K562 (cell line): ENCODE data around the gene ST6GALNAC6. TPM values are rescaled to one million over a fixed set of nuclear protein-coding genes. Genes with fewer than 3 reads are reported as not detected.

Source experiments
- HNRNPL ChIP-seq: fragments of 200-400 bp; formaldehyde crosslinking; IDR thresholded peaks from 2 replicates; pipeline ENCODE4 v1.6.1; 2017; ENCODE audit warnings: low read depth, mild to moderate bottlenecking, low read length
- MLLT1 ChIP-seq, 2 experiments: fragments of 450-650 bp; IDR thresholded peaks; 2 replicates each; pipeline ENCODE4 v1.6.1; 2016
- SMAD4 ChIP-seq: fragments of 250-450 bp; sonication (Bioruptor Pico); conservative IDR thresholded peaks from 2 replicates; pipeline ENCODE4 v1.8.0; 2021; ENCODE audit warnings: inconsistent platforms, mild to moderate bottlenecking, moderate library complexity
- ZNF583 ChIP-seq: fragments of 250-450 bp; sonication (Bioruptor Pico); IDR thresholded peaks from 2 replicates; pipeline ENCODE4 v1.4.0; 2020
- polyA plus RNA-seq, 8 experiments: library from polyadenylated mRNA; depleted of rRNA in 4 of 8; stranded (reverse) in 5 of 8; unstranded in 3 of 8; fragments of >200 nt; fragmentation: Nextera tagmentation in 2 of 8; fragmentation: Illumina TruSeq in 1 of 8; extraction: Ambion mirVana in 2 of 8; extraction: Trizol in 1 of 8; gene quantifications; 2 replicates each; pipeline versions ENCODE4 v1.2.1 to v1.2.3, GENCODE V29; 2011 to 2014; ENCODE audit warnings: inconsistent platforms in 1 of 8, missing spikeins in 1 of 8
- total RNA-seq, 7 experiments: library from RNA; depleted of rRNA in 6 of 7; stranded (reverse); fragments of >200 nt in 6 of 7; fragmentation: Illumina TruSeq in 2 of 7; extraction: Trizol in 2 of 7; gene quantifications; 2 replicates each; pipeline versions ENCODE4 v1.2.1 to v1.2.3, GENCODE V29; 2011 to 2021; ENCODE audit warnings: low replicate concordance in 1 of 7
- TF ChIP-seq, protein P1 (sequence below): fragments of 450-650 bp; IDR thresholded peaks from 2 replicates; pipeline ENCODE4 v1.6.1; 2016; ENCODE audit warnings: low read depth
- TF ChIP-seq, protein P2 (sequence below): IDR thresholded peaks from 2 replicates; pipeline ENCODE4 v1.6.1; 2016; ENCODE audit warnings: missing genetic modification characterization, missing compliant biosample characterization

Gene ST6GALNAC6
- total and polyA plus RNA-seq, 9 of the 15 experiments (the other 6 are each of a cell fraction or from before 2014, with no cell fraction given) = 0.13 to 23.0 (median 14.5) TPM

GRCh38 chr9:127925959-127926905 lies 26.8 kb upstream of the ST6GALNAC6 start (continued):
- TF ChIP-seq, protein P1, sequence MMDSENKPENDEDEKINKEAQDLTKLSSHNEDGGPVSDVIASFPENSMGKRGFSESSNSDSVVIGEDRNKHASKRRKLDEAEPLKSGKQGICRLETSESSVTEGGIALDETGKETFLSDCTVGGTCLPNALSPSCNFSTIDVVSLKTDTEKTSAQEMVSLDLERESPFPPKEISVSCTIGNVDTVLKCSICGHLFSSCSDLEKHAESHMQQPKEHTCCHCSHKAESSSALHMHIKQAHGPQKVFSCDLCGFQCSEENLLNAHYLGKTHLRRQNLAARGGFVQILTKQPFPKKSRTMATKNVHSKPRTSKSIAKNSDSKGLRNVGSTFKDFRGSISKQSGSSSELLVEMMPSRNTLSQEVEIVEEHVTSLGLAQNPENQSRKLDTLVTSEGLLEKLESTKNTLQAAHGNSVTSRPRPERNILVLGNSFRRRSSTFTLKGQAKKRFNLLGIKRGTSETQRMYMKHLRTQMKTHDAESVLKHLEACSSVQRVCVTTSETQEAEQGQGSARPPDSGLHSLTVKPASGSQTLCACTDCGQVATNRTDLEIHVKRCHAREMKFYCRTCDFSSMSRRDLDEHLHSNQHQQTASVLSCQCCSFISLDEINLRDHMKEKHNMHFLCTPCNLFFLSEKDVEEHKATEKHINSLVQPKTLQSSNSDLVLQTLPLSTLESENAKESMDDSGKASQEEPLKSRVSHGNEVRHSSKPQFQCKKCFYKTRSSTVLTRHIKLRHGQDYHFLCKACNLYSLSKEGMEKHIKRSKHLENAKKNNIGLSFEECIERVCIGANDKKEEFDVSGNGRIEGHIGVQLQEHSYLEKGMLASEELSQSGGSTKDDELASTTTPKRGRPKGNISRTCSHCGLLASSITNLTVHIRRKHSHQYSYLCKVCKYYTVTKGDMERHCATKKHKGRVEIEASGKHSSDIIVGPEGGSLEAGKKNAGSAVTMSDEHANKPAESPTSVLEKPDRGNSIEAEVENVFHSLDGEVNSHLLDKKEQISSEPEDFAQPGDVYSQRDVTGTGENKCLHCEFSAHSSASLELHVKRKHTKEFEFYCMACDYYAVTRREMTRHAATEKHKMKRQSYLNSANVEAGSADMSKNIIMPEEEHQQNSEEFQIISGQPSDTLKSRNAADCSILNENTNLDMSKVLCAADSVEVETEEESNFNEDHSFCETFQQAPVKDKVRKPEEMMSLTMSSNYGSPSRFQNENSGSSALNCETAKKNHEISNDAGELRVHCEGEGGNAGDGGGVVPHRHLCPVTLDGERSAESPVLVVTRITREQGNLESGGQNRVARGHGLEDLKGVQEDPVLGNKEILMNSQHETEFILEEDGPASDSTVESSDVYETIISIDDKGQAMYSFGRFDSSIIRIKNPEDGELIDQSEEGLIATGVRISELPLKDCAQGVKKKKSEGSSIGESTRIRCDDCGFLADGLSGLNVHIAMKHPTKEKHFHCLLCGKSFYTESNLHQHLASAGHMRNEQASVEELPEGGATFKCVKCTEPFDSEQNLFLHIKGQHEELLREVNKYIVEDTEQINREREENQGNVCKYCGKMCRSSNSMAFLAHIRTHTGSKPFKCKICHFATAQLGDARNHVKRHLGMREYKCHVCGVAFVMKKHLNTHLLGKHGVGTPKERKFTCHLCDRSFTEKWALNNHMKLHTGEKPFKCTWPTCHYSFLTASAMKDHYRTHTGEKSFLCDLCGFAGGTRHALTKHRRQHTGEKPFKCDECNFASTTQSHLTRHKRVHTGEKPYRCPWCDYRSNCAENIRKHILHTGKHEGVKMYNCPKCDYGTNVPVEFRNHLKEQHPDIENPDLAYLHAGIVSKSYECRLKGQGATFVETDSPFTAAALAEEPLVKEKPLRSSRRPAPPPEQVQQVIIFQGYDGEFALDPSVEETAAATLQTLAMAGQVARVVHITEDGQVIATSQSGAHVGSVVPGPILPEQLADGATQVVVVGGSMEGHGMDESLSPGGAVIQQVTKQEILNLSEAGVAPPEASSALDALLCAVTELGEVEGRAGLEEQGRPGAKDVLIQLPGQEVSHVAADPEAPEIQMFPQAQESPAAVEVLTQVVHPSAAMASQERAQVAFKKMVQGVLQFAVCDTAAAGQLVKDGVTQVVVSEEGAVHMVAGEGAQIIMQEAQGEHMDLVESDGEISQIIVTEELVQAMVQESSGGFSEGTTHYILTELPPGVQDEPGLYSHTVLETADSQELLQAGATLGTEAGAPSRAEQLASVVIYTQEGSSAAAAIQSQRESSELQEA = peak; percentile 32; the same call in 1 of the 2 replicates
- TF ChIP-seq MLLT1 (IDR thresholded peaks at IDR 0.05) = peak in 1 of 2 experiments; percentile 42; a peak in 1 of 4 replicates
- TF ChIP-seq ZNF583 (CRISPR knock-in tag) = no peak
- no peak for TF ChIP-seq HNRNPL
- TF ChIP-seq SMAD4 (CRISPR knock-in tag) = no peak
- TF ChIP-seq, protein P2, sequence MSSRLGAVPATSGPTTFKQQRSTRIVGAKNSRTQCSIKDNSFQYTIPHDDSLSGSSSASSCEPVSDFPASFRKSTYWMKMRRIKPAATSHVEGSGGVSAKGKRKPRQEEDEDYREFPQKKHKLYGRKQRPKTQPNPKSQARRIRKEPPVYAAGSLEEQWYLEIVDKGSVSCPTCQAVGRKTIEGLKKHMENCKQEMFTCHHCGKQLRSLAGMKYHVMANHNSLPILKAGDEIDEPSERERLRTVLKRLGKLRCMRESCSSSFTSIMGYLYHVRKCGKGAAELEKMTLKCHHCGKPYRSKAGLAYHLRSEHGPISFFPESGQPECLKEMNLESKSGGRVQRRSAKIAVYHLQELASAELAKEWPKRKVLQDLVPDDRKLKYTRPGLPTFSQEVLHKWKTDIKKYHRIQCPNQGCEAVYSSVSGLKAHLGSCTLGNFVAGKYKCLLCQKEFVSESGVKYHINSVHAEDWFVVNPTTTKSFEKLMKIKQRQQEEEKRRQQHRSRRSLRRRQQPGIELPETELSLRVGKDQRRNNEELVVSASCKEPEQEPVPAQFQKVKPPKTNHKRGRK (tag) = peak; percentile 79
- TF ChIP-seq, all 486 proteins: peak for 7
